ENCODE data around the gene ANKH. TPM values are rescaled to one million over a fixed set of nuclear protein-coding genes. Genes with fewer than 3 reads are reported as not detected.

Gene ANKH
- total and polyA plus RNA-seq, 2 of the 13 experiments (the other 11 are each of a cell fraction or from before 2014, with no cell fraction given), result 25.0 to 36.0 TPM

- TF ChIP-seq HNF4G (IDR thresholded peaks at IDR 0.05; ENCODE audit: borderline replicate concordance, low read depth, low read length), result no peak; the same call in 1 of the 2 replicates
- peak; percentile 95 for TF ChIP-seq HNF4G (CRISPR knock-in tag; IDR thresholded peaks at IDR 0.05; ENCODE audit: borderline replicate concordance, low read depth)
- TF ChIP-seq HMG20B (CRISPR knock-in tag; conservative IDR thresholded peaks at IDR 0.05), result peak; percentile 82; the same call in 1 of the 2 replicates
- TF ChIP-seq PHF21A (CRISPR knock-in tag; IDR thresholded peaks at IDR 0.05), result peak; percentile 83
- 0 out of 2 replicates have a peak, but pooled peaks have one; percentile 30 for TF ChIP-seq NR0B2 (CRISPR knock-in tag; IDR thresholded peaks at IDR 0.05)
- TF ChIP-seq PATZ1 (CRISPR knock-in tag; IDR thresholded peaks at IDR 0.05), result peak; percentile 66; the same call in 1 of the 2 replicates
- TF ChIP-seq REST (IDR thresholded peaks at IDR 0.05; ENCODE audit: borderline replicate concordance in 1 of 2, low read depth in 1 of 2, low read length in 2 of 2), result peak in 1 of 2 experiments; percentile 54; a peak in 1 of 4 replicates
- peak; percentile 93 for TF ChIP-seq ZBTB42 (CRISPR knock-in tag; IDR thresholded peaks at IDR 0.05)
- peak; percentile 77 for TF ChIP-seq DPF2 (CRISPR knock-in tag; IDR thresholded peaks at IDR 0.05; ENCODE audit: borderline replicate concordance, low read depth)
- TF ChIP-seq TRIM22 (IDR thresholded peaks at IDR 0.05), result no peak
- peak; percentile 51; the same call in 1 of the 2 replicates for TF ChIP-seq HNRNPL (IDR thresholded peaks at IDR 0.05; ENCODE audit: low read depth, low read length)
- TF ChIP-seq ZMAT3 (CRISPR knock-in tag; conservative IDR thresholded peaks at IDR 0.05), result 0 out of 2 replicates have a peak, but pooled peaks have one; percentile 58
- peak; percentile 29; the same call in 1 of the 2 replicates for TF ChIP-seq ATF3 (CRISPR knock-in tag; IDR thresholded peaks at IDR 0.05)
- TF ChIP-seq ZNF431 (CRISPR knock-in tag; IDR thresholded peaks at IDR 0.05; ENCODE audit: borderline replicate concordance, low read depth), result 0 out of 2 replicates have a peak, but pooled peaks have one; percentile 38
- peak; percentile 77 for TF ChIP-seq ELF3 (CRISPR knock-in tag; IDR thresholded peaks at IDR 0.05)
- TF ChIP-seq REPIN1 (CRISPR knock-in tag; IDR thresholded peaks at IDR 0.05; ENCODE audit: borderline replicate concordance, low read depth), result peak; percentile 85
- TF ChIP-seq SMC3 (IDR thresholded peaks at IDR 0.05; ENCODE audit: low read length), result peak; percentile 56; the same call in 1 of the 2 replicates
Observed at GRCh38 chr5:14728459-14728938, 143.1 kb downstream of the ANKH start (continued).
